Fibroblast of villous mesenchyme (primary cell): ENCODE results near the gene LBH. TPM values are rescaled to one million over a fixed set of nuclear protein-coding genes. Genes with fewer than 3 reads are reported as not detected.

Experiments used
- DNase-seq: peaks from one replicate; pipeline ENCODE4 v3.0.0-alpha.2; 2010; ENCODE audit warnings: low read depth
- H3K4me3 ChIP-seq: 2 replicates; pipeline ENCODE4 v1.5.1; 2011; ENCODE audit warnings: low read depth, mild to moderate bottlenecking, low read length
- total RNA-seq: library from RNA; depleted of rRNA; stranded (reverse); fragments of >200 nt; gene quantifications from 2 replicates; pipeline ENCODE4 v1.2.3, GENCODE V29; 2012
- TF ChIP-seq, protein P1 (sequence below): IDR thresholded peaks from 2 replicates; pipeline ENCODE4 v1.5.1; 2012; ENCODE audit warnings: low read depth, mild to moderate bottlenecking, low read length; ENCODE audit not compliant: insufficient read depth

The LBH gene
- total RNA-seq, 1 donor: 803 TPM

DNA sequence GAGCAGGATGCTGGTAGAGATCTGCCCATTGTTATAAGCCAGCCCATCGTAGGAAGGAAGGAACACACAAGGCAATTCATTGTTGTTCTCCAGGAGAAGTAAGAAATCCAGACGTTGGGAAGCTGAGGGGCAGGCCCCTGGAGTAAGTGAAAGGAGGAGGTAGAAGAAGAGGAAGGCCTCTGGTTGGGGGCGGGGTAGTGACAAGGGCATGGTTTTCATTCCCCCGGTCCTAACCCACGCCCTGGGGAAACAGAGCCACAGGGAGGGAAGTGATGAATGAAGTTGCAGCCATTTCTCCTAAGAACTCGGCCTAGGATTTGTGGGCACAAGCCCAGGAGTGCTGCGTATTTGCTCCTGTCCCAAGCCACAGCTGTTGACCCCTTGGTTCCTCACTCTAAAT lies 18.0 kb downstream of the LBH start:
- H3K4me3 ChIP-seq: no peak overlapping the region
- TF ChIP-seq, protein P1, sequence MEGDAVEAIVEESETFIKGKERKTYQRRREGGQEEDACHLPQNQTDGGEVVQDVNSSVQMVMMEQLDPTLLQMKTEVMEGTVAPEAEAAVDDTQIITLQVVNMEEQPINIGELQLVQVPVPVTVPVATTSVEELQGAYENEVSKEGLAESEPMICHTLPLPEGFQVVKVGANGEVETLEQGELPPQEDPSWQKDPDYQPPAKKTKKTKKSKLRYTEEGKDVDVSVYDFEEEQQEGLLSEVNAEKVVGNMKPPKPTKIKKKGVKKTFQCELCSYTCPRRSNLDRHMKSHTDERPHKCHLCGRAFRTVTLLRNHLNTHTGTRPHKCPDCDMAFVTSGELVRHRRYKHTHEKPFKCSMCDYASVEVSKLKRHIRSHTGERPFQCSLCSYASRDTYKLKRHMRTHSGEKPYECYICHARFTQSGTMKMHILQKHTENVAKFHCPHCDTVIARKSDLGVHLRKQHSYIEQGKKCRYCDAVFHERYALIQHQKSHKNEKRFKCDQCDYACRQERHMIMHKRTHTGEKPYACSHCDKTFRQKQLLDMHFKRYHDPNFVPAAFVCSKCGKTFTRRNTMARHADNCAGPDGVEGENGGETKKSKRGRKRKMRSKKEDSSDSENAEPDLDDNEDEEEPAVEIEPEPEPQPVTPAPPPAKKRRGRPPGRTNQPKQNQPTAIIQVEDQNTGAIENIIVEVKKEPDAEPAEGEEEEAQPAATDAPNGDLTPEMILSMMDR: no peak
- DNase-seq: no peak

DNA sequence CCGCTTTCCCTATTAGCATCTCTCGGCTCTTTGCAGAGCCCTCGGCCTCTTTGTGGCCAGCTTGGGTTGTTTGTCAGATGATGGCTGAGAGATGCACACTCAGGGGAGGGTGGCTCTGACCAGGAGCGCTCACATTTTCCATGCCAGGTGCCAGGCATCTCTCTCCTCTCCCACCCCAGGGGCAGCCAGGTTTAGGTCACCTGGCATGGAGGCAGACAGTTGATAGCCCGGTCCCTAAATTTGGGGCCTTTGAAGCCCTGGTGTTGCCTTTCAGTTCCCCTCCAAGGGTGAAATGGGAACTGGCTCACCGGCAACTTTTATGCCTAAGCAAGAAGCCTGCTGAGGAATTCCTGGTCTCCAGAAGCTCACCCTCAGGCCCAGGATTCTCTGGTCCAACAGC lies 19.1 kb downstream of the LBH start:
- TF ChIP-seq, protein P1: no peak
- no peak for DNase-seq
- no peak overlapping the region for H3K4me3 ChIP-seq

- H3K4me3 ChIP-seq: no peak overlapping the region
- DNase-seq: peak; percentile 91
- TF ChIP-seq, protein P1: no peak
These were observed 21.7 kb downstream of the LBH start for GRCh38 chr2:30252723-30253701.

- TF ChIP-seq, protein P1: no peak
- no peak overlapping the region for H3K4me3 ChIP-seq
- no peak for DNase-seq
These were observed 22.7 kb downstream of the LBH start for GRCh38 chr2:30253873-30254684.

GRCh38 chr2:30254685-30255001 lies 23.3 kb downstream of the LBH start:
- no peak for DNase-seq
- TF ChIP-seq, protein P1: no peak
- H3K4me3 ChIP-seq: no peak overlapping the region

GRCh38 chr2:30255026-30255425 lies 23.7 kb downstream of the LBH start:
- no peak for DNase-seq
- TF ChIP-seq, protein P1: no peak
- no peak overlapping the region for H3K4me3 ChIP-seq
